ENCODE data around the gene GSTK1. TPM values are rescaled to one million over a fixed set of nuclear protein-coding genes. Genes with fewer than 3 reads are reported as not detected.

The GSTK1 gene
- total RNA-seq: 100 to 1,000 TPM; 386 to 387 TPM

DNA sequence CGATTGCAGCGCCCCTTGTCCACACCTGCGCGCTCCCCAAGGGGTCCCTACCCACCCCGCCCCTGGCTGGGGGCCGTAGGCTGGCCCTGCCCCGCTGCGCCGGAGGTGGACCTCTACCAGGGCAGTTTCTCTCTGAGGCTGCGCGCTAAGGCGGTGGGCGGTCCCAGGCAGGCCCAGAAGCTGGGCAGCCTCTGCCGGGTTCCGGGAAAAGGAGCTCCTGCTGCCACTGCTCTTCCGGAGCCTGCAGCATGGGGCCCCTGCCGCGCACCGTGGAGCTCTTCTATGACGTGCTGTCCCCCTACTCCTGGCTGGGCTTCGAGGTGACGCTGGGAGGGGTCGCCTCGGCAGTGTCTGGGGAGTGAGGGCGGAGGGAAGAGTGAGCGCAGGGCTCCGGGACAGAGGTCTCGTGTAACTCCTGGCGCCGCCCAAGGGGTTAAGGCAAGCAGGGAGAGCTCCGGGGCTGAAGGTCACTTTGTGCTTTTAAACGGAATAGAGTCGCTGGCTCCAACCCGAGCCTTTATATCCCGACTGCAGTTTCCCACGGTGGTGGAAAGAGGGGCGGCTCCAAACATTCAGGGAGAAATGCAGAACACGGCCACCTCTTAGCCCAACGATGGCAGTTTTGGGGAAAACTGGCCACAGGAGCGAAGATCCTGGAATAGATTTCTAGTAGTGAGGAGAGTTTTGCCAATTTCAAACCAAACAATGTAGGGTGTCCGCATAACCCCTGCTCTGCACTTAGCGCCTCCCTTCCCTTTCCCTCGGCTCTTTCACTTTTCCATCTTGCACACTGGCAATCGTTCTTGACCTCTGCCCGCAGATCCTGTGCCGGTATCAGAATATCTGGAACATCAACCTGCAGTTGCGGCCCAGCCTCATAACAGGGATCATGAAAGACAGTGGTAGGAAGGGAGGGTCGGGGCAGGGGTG lies at the start of gene GSTK1:
GSTK1 (plus strand) TSS at position 176 of the 930 bp plus-strand sequence; CDS start at position 249, 73 bp downstream.

DNA sequence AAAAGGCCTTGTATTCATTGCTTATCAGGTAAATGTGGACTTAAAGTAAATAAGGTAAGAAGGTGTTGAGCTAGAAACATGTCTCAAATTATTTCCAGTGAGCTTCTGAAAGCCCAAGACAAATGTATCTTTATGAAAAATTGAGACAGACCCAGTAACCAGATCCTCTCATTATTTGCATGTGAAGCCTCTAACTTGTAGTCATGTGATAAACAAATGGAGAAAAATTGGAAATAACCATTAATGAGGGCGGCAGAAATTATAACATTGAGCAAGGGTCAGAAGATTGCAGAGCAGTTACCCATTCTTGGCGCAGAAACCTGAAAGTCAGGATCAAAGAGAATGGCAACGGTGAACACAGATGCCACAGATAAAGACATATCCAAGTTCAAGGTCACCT lies 41.5 kb upstream of the GSTK1 start, which contains the start of gene TAS2R40:
TAS2R40 (plus strand) TSS at position 301 of the 400 bp plus-strand sequence; CDS start at position 343, 42 bp downstream.

DNA sequence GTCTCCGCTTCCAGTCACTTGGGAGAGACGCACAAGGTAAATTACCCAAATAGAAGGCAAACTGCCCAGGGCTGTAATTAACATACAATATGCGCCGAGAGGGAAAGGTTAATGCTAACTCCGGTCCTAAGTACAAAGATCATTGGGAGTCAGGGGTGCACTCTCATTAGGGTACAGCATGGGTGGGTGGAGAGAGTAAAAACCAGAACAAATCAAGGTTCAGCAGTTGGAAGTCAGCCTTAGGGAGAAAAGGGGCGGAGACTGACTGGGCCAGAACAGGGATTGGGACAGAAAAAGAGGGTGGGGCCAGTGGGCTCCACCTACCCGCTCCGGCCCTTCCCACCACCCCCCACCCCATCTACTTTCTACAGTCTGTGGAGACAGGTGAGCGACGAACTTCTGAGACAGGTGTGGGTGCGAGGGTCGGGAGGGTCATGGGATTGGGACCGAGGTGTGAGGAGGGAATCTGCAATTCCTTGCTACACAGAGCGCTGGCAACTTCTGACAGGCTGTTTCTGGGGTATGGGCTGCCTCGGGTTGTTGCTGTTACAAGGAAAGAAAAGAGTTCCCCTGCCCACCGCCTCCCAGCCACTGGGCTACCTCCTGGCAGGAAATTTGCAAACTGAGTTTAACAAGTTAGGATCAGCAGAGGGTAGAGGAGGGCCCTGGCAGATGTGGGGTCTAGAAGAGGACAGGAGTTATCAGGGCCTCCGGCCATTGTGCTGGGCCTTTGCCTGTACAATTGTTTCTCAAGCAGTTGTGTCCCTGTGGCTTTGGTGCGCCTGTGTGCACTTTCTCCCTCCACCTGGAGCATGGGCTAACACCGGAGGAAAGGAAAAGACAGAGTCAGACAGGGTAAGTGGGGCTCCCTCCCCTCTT lies 21.6 kb downstream of the GSTK1 start, which contains the start of gene TMEM139:
TMEM139 (plus strand) TSS at position 368 of the 879 bp plus-strand sequence. CDS start 1,000 bp downstream, outside the sequence.

DNA sequence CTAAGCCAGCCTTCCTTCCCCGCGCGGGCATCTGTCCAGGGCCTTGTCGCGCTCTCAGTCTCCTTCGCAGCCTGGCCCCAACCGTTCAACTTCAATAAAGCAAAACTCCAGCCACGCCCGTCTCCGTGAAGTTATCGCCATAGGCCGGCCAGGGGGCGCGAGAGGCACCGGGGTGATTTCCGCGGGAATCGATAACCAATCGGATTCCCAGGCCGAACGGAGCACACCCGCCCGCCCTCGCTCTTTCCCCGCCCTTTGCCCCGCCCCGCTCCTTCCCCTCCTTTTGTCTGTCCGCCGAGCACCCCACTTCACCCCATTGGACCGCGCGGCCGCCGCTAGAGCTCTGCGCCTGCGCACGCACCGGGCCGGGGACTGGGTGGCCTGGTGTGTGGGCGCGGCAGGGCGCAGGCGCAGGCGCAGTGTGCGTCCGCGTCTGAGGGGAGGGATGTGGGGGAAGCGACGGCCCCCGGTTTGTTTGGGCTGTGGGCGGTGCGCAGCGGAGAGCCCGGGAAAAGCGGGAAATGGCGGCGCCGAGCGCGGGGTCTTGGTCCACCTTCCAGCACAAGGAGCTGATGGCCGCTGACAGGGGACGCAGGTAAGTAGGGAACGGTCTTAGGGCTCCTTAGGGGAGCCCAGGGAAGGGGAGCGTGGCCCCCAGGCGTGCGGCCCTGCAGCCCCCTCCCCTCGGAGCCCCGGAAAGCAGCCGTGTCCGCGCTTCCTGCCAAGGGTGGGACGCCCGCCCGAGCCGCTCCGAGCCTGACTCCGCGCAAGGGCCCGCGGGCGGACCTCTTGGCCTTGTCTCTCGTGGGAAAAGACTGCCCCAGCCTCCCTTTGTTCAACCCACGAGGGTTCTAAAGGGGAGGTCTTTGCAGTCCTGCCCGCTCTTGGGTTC lies 24.9 kb downstream of the GSTK1 start, which contains the start of gene CASP2:
CASP2 (plus strand) TSS at position 417 of the 892 bp plus-strand sequence; CDS start at position 522, 105 bp downstream.

DNA sequence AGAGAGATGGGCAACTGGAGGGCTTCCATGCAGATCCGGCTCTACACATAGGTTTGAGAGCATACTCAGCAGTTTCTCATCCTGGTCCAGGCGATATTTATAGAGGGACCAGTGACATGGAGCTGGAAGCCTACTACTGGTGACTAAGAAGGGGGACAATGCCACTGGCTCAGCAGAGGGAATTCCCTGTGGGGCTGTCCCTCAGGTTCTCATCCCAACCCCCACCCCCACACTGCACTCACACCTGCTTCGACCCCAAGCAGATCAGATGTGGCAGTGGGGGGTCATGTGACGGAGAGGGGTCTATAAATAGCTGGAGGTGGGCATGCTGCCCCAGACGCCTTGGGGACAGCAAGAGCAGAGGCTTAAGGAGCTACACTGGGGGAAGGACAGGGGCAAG lies 52.5 kb downstream of the GSTK1 start, which contains the start of gene CLCN1:
CLCN1 (plus strand) TSS at position 336 of the 400 bp plus-strand sequence. CDS start 102 bp downstream, outside the sequence.

Other genes starting within 250 kb of the GSTK1 start
- gene OR9A2, start 236.3 kb upstream of the GSTK1 start, total RNA-seq: not detected
- not detected for gene OR6V1, start 211.1 kb upstream of the GSTK1 start, total RNA-seq
- gene PIP, start 131.4 kb upstream of the GSTK1 start, total RNA-seq: not detected
- gene TAS2R39, start 80.0 kb upstream of the GSTK1 start, total RNA-seq: not detected
- gene TAS2R40, start 41.4 kb upstream of the GSTK1 start, total RNA-seq: not detected
- 1 to 10 TPM in 1 of 2 experiments, under 1 TPM in 1; 0.71 to 1.6 TPM for gene TMEM139, start 21.5 kb downstream of the GSTK1 start, total RNA-seq
- gene CASP2, start 24.9 kb downstream of the GSTK1 start, total RNA-seq: 100 to 1,000 TPM; 118 to 119 TPM
- gene CLCN1, start 52.7 kb downstream of the GSTK1 start, total RNA-seq: not detected
- gene FAM131B, start 99.3 kb downstream of the GSTK1 start, total RNA-seq: under 1 TPM; 0.48 to 0.55 TPM
- 100 to 1,000 TPM; 160 to 169 TPM for gene ZYX, start 117.9 kb downstream of the GSTK1 start, total RNA-seq
- gene EPHA1, start 145.4 kb downstream of the GSTK1 start, total RNA-seq: 10 to 100 TPM; 13.4 to 15.8 TPM
- under 1 TPM in 1 of 2 experiments, not detected in 1; 0.23 TPM for gene TAS2R60, start 180.0 kb downstream of the GSTK1 start, total RNA-seq
- gene TAS2R41, start 214.4 kb downstream of the GSTK1 start, total RNA-seq: not detected

Data from activated naive CD4-positive, alpha-beta T cell treated with anti-CD3 and anti-CD28 coated beads, Interleukin-2, amount 10 ng/mL, durations not matched to agents 5 hours and 36 hours (primary cell).